ENCODE measurements around the gene RNF149. TPM values are rescaled to one million over a fixed set of nuclear protein-coding genes. Genes with fewer than 3 reads are reported as not detected.
A peak's percentile ranks its signal among the peaks of the same experiment; 100 is the strongest.
"Not testable (repeated sequence)": the region's sequence is repeated elsewhere in the genome, so short reads cannot be mapped to it uniquely, and the experiment has no call there.

Gene RNF149
- total RNA-seq, 1 experiment from 2014 or later, result 17.6 TPM

DNA sequence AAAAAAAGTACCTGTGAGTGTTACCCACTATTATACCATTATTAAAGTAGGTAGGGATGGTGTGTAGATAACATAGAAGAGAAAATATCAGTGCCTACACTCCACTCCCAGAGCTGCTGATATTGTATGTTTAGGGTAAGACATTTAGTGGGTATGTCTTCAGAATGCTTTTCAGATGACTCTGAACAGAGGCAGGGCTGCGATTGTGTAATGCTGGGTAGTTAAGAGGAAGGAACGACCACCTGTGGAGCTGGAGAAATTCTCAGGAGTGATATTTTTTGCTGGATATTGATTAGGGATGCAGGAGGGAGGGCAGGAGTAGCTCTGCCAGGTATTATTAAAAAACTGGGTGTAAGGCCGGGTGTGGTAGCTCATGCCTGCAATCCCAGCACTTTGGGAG lies 53.0 kb downstream of the RNF149 start:
- DNase-seq (ENCODE audit: low read depth), result no peak

DNA sequence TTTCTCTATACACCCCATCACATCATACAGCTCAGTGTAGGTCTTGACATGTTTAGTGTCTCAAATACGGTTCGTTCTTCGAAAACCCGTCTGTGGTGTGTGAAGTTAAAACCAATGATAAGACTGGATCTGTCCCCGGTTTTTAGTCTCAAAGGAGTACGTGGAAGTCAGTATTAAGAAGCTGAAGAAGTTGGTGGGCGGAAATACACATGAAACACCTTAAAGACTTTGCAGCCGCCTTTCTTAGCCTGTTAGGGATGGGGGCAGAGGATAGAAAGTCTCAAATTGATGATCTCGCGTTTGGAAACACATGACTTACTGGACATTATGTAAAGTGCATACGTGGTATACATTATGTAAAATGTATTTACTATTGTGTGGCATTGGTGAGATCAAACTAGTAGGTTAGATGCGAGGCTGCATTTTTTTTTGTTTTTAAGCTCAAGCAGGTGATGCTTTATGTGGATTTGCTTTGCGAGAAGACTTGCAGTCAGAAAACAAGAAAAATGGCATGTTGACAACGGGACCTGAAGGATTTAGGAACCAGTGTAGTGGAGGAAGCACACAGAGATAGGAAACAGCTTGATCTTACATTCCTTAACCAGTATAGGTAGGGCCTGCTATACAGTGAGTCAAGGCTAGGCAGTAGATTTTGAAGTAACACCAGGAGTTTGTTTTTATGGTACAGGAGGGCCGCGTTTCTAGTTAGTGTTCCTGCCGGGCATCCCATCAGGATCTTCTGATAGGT lies 54.6 kb downstream of the RNF149 start:
- DNase-seq (ENCODE audit: low read depth), result no peak

DNA sequence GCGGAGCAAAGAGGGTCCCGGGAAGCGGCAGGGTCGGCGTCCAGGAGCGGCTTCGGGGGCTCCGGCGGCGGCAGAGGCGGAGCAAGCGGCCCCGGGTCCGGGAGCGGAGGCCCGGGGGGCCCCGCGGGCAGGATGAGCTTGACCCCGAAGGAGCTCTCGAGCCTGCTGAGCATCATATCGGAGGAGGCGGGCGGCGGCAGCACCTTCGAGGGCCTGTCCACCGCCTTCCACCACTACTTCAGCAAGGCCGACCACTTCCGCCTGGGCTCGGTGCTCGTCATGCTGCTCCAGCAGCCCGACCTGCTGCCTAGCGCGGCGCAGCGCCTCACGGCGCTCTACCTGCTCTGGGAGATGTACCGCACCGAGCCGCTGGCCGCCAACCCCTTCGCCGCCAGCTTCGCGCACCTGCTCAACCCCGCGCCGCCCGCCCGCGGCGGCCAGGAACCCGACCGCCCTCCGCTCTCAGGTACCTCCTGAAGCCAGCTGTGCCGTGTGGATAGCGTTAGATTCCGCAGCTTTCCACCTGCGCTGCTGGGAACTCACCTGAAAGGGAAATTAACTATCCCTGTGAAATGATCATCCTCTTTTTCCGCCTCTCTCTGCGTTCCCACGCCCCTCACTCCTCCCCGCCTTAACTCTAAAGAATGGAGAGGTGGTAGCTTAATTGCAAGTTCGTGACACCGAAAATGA lies 55.3 kb downstream of the RNF149 start:
- DNase-seq (ENCODE audit: low read depth), result peak; percentile 74

DNA sequence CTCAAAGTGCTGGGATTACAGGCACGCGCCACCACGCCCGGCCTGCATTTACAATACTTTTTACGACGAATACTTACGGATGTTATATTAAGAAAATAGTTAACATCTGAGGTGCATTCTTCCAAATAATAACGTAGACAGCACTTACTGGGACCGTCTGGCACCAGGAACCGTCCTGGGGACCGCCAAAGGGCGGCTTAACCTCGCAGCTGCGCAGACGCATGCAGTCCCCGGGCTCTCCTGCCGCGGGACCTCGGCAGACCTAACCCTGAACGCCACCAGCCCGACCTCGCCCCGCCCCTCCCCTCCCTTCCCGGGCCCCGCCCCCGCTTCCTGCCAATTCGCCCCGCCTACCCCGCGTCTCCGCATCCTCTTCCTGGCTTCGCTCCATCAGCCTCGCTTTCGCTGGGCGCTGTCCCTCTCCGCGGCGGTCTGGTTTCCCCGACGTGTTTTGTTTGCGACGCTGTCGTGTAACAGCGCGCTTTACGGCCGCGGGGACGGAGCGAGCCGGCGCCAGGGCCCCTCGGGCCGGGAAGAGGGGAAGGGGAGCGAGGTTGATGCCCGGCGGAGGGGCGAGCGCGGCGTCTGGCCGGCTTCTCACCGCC lies 56.0 kb downstream of the RNF149 start, which contains the start of gene CNOT11:
TSS of gene CNOT11 (plus strand) at position 479 of the 605 bp plus-strand sequence. CDS start at position 558, 79 bp downstream.
- peak; percentile 98 for DNase-seq (ENCODE audit: low read depth)

DNA sequence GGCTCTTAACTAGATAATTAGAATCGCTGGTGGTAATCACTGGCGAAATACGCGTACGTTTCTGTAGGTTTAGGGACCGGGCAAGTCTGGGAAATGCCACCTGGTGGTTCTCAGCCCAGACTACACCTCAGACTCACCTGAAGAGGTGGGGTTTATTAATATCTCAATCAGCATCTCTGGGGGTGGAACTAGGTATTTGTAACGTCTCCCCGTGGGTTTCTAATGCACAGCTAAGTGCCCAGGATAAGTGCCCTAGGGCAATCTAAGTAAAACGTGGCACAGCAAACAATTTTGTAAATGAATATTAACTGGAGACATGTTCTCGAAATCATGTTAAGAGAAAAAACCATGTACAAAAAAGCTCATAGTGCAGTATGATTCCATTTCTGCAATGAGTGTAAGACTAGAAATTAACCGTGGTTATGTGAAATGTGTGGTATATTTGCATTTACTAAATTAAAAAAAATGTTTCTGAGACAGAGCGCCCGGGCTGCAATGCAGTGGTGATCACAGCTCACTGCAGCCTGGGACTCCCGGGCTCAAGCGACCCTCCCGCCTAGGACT lies 56.6 kb downstream of the RNF149 start:
- DNase-seq (ENCODE audit: low read depth), result no peak

DNA sequence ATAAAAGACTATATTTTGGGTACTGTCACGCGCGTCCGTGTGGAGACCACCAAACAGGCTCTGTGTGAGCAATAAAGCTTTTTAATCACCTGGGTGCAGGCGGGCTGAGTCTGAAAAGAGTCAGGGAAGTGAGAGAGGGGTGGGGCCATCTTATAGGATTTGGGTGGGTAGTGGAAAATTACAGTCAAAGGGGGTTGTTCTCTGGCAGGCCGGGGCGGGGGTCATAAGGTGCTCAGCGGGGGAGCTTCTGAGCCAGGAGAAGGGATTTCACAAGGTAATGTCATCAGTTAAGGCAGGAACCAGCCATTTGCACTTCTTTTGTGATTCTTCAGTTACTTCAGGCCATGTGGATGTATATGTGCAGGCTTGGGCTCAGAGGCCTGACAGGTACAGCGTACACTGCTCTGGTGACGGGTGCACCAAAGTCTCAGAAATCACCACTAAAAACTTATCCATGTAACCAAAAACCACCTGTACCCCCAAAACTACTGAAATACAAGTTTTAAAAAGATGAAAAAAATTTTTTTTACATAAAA lies 57.2 kb downstream of the RNF149 start:
- DNase-seq (ENCODE audit: low read depth), result not testable (repeated sequence)

DNA sequence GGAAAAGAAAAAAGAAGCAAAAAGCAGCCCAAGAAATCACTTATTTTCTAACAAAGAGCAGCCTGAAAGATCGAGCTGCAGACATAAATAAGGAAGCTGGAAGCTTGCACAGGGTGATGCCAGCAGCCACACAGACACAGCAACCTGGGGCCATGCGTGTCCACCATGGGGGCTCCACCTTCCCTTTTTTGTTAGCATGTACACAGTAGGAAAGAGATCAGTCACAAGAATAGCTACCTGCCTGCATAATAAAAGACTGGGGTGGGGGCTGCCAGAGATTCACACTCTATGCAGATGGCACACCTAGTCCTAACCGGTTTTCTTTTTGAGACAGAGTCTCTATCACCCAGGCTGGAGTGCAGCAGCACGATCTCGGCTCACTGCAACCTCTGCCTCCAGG lies 58.7 kb downstream of the RNF149 start:
- no peak for DNase-seq (ENCODE audit: low read depth)

DNA sequence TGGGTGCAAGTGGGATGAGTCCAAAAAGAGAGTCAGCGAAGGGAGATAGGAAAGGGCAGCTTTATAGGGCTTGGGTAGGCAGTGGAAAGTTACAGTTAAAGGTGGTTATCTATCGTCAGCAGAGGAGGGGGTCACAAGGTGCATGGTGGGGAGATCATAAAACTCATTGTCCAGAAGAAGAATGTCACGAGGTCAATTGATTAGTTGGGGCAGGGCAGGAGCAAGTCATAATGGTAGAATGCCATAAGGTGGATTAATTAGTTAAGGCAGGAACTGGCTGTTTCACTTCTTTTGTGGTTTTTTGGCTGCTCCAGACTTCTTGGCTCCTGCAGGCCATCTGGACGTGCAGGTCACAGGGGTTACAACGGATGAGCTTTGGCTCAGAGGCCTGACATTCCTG lies 59.7 kb downstream of the RNF149 start:
- not testable (repeated sequence) for DNase-seq (ENCODE audit: low read depth)

DNA sequence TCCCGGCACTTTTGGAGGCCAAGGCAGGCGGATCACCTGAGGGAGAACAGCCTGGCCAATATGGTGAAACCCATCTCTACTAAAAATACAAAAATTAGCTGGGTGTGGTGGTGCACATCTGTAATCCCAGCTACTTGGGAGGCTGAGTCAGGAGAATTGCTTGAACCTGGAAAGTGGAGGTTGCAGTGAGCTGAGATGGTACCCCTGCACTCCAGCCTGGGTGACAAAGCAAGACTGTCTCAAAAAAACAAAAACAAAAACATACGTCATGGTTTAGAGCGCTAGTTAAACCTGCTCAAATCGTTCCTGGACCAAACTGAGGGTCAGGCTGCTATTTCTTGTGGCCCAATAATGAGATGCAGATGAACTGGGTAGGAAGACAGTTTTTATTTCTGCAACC lies 63.0 kb downstream of the RNF149 start:
- not testable (repeated sequence) for DNase-seq (ENCODE audit: low read depth)

DNA sequence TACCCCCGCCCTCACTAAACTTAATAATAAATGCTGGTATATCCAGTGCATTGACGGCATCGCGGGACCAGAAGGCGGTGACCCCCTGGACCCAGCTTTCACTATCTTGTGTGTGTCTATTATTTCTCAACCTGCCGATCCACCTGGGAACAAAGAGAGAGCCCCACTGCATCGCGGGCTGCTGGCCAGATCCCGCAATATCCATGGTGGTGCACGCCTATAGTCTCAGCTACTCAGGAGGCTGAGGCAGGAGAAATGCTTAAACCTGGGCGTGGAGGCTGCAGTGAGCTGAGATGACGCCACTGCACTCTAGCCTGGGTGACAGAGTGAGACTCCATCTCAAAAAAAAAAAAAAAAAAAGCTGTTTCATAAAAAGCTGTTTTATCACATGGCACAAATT lies 63.6 kb downstream of the RNF149 start:
- not testable (repeated sequence) for DNase-seq (ENCODE audit: low read depth)

DNA sequence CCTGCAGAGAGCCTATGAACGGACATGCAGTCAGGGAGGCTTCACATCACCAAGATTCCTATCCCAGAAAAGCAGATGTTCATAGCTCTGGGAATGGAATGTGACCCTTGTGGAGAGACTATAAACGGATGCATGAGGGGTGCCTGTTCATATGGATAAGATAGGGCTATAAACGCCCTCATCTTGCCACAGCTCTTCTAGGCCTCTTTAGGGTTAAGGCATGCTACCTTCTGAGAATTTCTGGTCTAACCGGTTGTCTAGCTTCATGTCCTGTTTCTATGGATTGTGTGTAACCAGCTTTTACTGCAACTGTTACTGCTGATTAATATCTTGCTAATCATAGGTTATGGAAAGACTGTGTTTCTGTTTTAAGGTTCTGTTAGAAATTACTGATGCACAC lies 64.1 kb downstream of the RNF149 start:
- DNase-seq (ENCODE audit: low read depth), result not testable (repeated sequence)

DNA sequence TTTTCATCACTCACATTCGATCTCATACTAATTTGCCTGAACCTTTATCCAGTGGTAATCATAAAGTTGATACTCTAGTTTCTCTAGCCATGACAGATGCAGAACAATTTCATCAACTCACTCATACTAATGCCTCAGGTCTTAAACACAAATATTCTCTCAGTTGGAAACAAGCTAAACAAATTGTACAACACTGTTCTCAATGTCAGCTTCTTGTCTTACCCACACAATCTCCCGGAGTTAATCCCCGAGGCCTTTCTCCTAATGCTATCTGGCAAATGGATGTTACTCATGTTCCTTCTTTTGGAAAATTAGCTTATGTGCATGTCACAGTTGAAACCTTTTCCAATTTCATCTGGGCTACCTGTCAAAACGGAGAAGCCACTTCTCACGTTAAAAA lies 67.3 kb downstream of the RNF149 start:
- DNase-seq (ENCODE audit: low read depth), result no peak

DNA sequence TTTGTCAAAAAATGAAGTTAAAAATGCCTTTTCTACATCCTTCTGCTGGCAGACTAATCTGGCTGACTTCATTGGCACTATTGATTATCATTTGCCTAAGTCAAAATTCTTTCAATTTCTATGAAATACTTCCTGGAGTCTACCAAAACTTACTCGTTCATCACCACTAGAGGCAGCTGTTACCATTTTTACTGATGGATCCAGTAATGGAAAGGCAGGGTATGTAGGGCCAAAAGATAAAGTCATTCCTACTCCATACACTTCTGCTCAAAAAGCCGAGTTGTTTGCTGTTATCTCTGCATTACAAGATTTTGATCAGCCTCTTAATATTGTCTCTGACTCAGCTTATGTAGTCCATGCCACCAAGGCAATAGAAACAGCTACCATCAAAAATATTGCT lies 67.8 kb downstream of the RNF149 start:
- not testable (repeated sequence) for DNase-seq (ENCODE audit: low read depth)

DNA sequence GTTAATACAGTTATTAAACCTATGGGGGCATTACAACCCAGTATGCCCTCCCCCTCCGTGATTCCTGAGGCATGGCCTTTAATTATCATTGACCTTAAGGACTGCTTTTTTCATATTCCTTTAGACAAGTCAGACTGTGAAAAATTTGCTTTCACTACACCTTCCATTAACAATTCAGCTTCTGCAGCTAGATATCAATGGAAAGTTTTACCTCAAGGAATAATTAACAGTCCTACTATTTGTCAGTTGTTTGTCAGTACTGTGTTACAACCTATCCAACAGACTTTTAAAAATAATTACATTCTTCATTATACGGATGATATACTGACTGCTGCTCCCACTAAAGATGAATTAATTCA lies 68.8 kb downstream of the RNF149 start:
- not testable (repeated sequence) for DNase-seq (ENCODE audit: low read depth)

DNA sequence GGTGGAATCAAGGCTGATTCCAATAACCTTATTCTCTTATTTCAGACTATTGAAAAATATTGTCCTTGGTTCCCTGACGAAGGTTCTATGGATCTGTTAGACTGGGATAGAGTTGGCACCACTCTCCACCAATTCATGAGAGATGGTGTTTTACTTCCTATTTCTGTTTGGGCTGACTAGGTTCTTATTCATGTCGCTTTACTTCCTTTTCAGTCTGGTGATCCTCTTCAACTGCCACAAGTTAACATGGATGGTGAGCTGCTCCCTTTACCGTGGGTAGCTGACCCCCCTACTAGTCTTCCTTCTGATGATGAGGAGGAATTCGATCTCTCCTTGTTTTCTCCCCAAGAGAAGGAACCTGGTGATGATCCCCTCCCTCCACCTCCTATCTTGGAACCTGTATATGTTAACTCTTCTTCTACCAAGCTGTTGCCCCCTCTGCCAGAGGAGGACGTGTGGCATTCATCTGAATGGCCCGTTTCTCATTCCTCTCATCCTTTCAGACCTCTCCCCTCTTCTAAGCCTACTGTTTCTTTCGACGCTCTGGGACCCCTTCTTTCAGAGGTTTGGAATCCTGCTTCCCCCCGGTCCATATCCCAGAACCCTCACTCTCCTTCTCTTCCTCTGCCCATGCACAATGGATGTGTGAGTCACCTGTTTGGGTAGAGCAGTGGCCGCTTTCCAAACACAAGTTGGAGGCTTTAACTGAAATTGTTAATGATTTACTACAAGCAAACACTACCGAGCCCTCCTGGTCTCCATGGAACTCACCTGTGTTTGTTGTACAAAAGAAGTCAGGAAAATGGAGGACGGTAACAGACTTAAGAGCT lies 69.4 kb downstream of the RNF149 start:
- DNase-seq (ENCODE audit: low read depth), result no peak

DNA sequence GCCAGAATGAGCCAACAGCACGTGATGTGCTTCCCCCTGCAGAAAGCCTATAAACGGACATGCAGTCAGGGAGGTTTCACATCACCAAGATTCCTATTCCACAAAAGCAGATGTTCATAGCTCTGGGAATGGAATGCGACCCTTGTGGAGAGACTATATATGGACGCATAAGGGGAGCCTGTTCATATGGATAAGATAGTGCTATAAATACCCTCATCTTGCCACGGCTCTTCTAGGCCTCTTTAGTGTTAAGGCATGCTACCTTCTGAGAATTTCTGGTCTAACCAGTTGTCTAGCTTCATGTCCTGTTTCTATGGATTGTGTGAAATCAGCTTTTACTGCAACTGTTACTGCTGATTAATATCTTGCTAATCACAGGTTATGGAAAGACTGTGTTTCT lies 70.6 kb downstream of the RNF149 start:
- DNase-seq (ENCODE audit: low read depth), result not testable (repeated sequence)

DNA sequence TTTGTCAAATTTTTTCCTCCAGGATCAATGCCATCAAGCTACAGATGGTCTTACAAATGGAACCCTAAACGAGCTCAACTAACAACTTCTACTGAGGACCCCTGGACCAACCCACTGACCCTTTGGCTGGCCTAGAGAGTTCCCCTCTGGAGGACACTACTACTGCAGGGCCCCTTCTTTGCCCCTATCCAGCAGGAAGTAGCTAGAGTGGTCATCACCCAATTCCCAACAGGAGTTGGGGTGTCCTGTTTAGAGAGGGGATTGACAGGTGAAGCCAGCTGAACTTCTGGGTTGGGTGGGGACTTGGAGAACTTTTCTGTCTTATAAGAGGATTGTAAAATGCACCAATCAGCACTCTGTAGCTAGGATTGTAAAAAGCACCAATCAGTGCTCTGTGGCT lies 72.5 kb downstream of the RNF149 start:
- not testable (repeated sequence) for DNase-seq (ENCODE audit: low read depth)

DNA sequence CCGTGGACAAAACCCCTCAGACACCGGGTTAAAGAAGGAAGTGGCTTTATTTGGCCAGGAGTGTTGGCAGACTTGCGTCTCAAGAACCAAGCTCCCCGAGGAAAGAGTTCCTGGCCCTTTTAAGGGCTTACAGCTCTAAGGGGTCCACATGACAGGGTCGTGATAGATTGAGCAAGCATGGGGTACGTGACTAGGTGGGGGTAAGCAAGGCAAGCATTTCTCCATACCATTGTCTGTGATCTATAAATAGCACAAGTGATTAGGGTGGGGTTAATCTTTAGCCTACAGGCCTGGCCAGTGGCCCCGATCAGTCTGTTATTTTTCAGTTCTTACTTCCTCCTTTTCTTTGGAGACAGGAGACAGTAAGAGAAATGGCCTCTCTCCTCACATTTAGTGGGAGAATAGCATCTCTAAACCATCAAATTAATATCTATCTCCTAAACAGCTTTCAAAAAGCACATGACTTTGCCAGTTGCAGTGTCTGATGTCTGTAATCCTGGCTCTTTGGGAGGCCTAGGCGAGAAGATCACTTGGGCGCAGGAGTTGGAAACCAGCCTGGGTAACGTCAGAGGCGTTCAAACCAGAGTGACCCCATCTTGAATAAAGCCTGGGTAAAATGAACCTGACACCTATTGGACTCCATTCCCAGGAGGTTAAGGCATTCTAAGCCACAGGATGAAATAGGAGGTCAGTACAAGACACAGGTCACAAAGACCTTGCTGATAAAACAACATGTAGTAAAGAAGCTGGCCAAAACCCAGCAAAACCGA lies 74.1 kb downstream of the RNF149 start:
- no peak for DNase-seq (ENCODE audit: low read depth)

DNA sequence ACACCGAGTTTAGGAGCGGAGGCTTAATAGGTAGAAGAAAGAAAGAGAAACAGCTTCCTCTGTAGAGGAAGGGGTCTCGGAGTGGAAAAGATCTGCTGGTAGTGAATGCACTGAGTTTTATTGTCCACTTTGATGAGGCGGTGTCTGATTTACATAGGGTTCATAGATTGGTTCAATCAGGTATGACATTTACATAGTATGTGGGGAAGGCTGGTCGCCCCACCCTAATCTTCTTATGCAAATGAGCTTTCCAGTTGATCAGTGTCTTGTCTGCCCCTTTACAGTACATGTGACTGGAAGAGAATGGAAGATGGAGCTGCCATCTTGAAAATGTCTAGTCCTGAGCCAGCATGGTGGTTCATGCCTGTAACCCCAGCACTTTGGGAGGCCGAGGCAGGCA lies 75.7 kb downstream of the RNF149 start:
- DNase-seq (ENCODE audit: low read depth), result no peak

DNA sequence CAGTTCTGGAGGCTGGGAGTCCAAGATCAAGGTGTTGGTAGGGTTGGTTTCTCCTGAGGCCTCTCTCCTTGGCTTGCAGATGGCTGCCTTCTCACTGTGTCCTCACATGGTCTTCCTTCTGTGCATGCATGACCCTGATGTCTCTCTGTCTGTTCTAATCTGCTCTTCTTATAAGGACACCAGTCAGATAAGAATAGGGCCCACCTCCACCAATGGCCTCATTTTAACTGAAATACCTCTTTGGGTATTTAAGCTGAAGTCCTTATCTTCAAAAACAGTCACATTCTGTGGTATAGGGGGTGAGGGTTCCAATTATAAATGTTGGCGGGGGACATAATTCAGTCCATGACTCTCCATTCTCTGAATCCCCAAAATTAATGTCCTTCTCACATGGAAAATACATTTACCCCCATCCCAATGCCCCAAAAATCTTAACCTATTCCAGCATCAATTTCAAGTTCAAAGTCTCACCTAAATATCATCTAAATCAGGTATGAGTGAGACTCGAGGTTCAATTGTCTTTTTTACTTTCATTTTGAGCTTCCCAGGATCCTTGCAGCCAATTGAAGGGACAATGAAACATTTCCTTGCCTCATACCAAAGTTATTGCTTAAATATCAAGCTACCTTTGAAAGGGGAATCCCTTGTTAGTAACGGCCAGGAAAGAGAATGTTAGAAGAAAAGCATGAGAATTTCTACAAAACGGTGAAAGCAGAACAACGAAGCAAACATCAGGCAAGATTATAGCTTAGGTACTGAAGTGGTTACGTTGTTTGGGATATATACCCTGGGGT lies 76.4 kb downstream of the RNF149 start:
- no peak for DNase-seq (ENCODE audit: low read depth)

All from Daoy (cell line).